RWPE1 (cell line): ENCODE results near the gene SMAD2.

Experiments used
- CTCF ChIA-PET: fragments of 350-600 bp; sonication (Branson Sonifier 250); formaldehyde crosslinking; extraction: SDS; loops from one replicate; lab custom pipeline; 2021; lab: Yijun Ruan, JAX
- POLR2A ChIA-PET: fragments of 400-600 bp; formaldehyde crosslinking; extraction: SDS; loops from one replicate; lab custom pipeline; 2020; ENCODE audit warnings: antibody characterized with exemption; ENCODE audit not compliant: low non-redundant PET; lab: Yijun Ruan, JAX
- DNase-seq: peaks from one replicate; pipeline ENCODE4 v3.0.0; 2012; ENCODE audit warnings: low spot score
- H3K27ac ChIP-seq: fragments of 450-650 bp; 2 replicates; pipeline ENCODE4 v1.5.1; 2017
- TF ChIP-seq, protein P1 (sequence below): fragments of 450-650 bp; conservative IDR thresholded peaks from 2 replicates; pipeline ENCODE4 v1.5.1; 2017; ENCODE audit warnings: low read depth, mild to moderate bottlenecking

The SMAD2 gene

GRCh38 chr18:47953471-47953931, 23.0 kb upstream of the SMAD2 start:
- TF ChIP-seq, protein P1, sequence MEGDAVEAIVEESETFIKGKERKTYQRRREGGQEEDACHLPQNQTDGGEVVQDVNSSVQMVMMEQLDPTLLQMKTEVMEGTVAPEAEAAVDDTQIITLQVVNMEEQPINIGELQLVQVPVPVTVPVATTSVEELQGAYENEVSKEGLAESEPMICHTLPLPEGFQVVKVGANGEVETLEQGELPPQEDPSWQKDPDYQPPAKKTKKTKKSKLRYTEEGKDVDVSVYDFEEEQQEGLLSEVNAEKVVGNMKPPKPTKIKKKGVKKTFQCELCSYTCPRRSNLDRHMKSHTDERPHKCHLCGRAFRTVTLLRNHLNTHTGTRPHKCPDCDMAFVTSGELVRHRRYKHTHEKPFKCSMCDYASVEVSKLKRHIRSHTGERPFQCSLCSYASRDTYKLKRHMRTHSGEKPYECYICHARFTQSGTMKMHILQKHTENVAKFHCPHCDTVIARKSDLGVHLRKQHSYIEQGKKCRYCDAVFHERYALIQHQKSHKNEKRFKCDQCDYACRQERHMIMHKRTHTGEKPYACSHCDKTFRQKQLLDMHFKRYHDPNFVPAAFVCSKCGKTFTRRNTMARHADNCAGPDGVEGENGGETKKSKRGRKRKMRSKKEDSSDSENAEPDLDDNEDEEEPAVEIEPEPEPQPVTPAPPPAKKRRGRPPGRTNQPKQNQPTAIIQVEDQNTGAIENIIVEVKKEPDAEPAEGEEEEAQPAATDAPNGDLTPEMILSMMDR: no peak
- peak overlapping the region; percentile 64 for H3K27ac ChIP-seq
- ChIA-PET POLR2A (no interaction called here), CTCF (no interaction called here)
- DNase-seq: peak; percentile 8

GRCh38 chr18:47950511-47950910, 20.1 kb upstream of the SMAD2 start:
- ChIA-PET POLR2A (no interaction called here), CTCF (interaction anchor here (0.7 kb wide), 1 partner anchor 74 kb away, joined by 3 read pairs; no protein-coding TSS in a partner anchor)
- TF ChIP-seq, protein P1: no peak
- no peak for DNase-seq
- H3K27ac ChIP-seq: no peak overlapping the region

DNA sequence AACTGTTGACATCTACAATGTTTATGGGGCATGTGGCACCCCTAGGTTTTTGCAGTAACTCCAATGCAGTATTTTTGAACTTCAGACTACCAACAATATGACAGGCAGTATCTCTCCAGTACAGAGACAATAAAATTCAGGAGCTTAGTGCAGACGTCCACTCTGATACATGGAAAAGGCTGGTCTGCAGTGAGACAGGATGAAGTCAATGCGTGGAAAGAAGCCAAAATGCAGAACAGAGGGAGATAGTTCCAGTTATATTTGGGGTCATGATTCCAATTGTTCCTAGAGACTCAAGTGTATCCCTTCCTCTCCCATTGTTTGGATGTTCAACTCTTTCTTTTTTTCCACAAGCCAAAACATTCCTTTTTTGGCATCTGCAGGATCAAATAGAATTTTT, 18.7 kb upstream of the SMAD2 start:
- POLR2A ChIA-PET: no interaction called here
- TF ChIP-seq, protein P1: no peak
- CTCF ChIA-PET: no interaction called here
- no peak for DNase-seq
- H3K27ac ChIP-seq: no peak overlapping the region

- POLR2A ChIA-PET: no interaction called here
- DNase-seq: no peak
- no peak overlapping the region for H3K27ac ChIP-seq
- CTCF ChIA-PET: no interaction called here
- TF ChIP-seq, protein P1: no peak
Observed at GRCh38 chr18:47946889-47947288, 16.4 kb upstream of the SMAD2 start.

DNA sequence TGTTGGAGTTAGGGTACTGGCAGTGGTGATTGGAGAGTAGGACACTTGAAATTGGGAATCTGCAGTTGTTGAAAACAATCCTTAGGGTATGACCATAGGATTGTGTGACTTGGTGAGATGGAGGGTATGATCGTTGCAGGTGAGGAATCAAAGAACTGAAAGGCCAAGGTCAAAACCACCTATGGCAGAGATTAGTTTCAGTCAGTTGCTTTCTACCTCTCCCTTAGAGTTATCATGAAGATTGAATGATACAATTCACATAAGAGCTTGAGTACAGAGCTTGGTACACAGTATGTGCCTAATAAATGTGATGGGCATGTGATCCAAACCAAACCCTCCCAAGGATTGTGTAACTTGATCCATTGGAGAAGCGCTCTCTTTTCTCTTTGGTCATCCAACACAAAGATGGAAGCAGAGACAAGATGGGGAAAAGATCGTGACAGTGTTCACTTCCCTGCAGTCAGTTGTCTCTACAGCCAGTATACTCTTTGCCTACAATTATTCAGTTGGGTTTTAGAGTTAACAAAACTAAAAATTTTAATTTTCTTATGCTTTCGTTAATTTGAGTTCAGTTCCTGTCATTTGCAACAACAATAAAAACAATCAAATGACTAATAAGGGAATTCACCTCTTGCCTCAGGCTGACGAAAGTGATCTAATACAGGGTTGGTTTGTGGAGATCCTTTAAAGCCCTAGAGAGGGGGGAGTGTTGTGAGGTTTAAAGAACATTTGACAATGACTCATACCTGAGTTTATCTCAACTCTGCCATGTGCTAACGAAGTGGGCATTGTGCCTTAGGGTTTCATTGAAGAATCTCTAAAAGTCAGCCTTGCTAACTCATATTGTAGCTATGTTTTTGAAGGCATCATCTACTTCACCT, 14.8 kb upstream of the SMAD2 start:
- ChIA-PET CTCF (interaction anchor here (0.6 kb wide), 1 partner anchor 11 kb away, joined by 3 read pairs; no protein-coding TSS in a partner anchor), POLR2A (no interaction called here)
- DNase-seq: peak; percentile 80
- TF ChIP-seq, protein P1: no peak
- no peak overlapping the region for H3K27ac ChIP-seq

DNA sequence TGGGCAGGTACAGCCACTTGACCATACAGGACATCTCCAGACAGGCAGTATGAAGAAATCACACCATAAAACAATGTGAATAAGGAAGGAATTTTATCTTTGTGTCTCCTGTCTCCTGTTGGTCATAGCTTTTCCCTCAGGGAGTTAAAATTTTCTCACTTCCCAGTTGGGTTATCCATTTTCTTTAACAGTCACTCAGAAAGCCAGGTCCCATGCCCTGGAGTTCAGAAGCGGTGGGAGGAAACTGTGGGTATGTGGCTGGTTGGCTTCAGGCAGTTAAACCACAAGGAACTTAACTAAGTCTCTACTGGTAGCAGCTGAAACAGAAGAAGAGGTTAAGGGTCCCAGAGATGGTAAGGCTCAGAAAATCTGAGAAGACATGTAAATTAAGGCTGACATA, 6.5 kb upstream of the SMAD2 start:
- CTCF ChIA-PET: no interaction called here
- POLR2A ChIA-PET: no interaction called here
- no peak for DNase-seq
- TF ChIP-seq, protein P1: no peak
- no peak overlapping the region for H3K27ac ChIP-seq
